Duodenal mucosa (tissue), 2 donors: ENCODE results near the gene TACR1.

ENCODE experiments used
- H3K27ac ChIP-seq: one replicate; pipeline ENCODE4 v1.7.0; 2013; ENCODE audit warnings: low read depth, low read length
- H3K27me3 ChIP-seq, 2 donors: one replicate each; pipeline ENCODE4 v1.7.0; 2013; ENCODE audit warnings: low read length in 2 of 2, control low read depth in 1 of 2; ENCODE audit not compliant: insufficient read depth in 2 of 2, control insufficient read depth in 1 of 2
- H3K36me3 ChIP-seq, 2 donors: one replicate each; pipeline ENCODE4 v1.7.0; 2013; ENCODE audit warnings: low read length in 2 of 2, control low read depth in 1 of 2; ENCODE audit not compliant: insufficient read depth in 2 of 2, control insufficient read depth in 1 of 2
- H3K4me1 ChIP-seq, 2 donors: one replicate each; pipeline ENCODE4 v1.7.0; 2013; ENCODE audit warnings: low read length in 2 of 2, control low read depth in 1 of 2; ENCODE audit not compliant: insufficient read depth in 2 of 2, control insufficient read depth in 1 of 2
- H3K4me3 ChIP-seq, 2 donors: one replicate each; pipeline ENCODE4 v1.7.0; 2013; ENCODE audit warnings: low read length in 2 of 2, low read depth in 1 of 2
- H3K9ac ChIP-seq, 2 donors: one replicate each; pipeline ENCODE4 v1.7.0; 2013; ENCODE audit warnings: low read length in 2 of 2, low read depth in 1 of 2
- H3K9me3 ChIP-seq, 2 donors: one replicate each; pipeline ENCODE4 v1.7.0; 2013; ENCODE audit warnings: low read length in 2 of 2, control low read depth in 1 of 2; ENCODE audit not compliant: control insufficient read depth in 1 of 2

Gene TACR1

GRCh38 chr2:75133621-75134570 is 65.4 kb downstream of the TACR1 start:
- H3K36me3 ChIP-seq: no peaks in the 10 kb centered on the region
- no peak overlapping the region for H3K9ac ChIP-seq
- H3K4me3 ChIP-seq: no peak overlapping the region
- no peak overlapping the region for H3K27ac ChIP-seq
- H3K27me3 ChIP-seq: no peaks in the 10 kb centered on the region
- no peaks in the 10 kb centered on the region for H3K4me1 ChIP-seq
- no peaks in the 10 kb centered on the region for H3K9me3 ChIP-seq

- no peak overlapping the region for H3K4me3 ChIP-seq
- no peaks in the 10 kb centered on the region for H3K36me3 ChIP-seq
- no peaks in the 10 kb centered on the region for H3K9me3 ChIP-seq
- no peak overlapping the region for H3K9ac ChIP-seq
- H3K4me1 ChIP-seq: no peaks in the 10 kb centered on the region
- no peak overlapping the region for H3K27ac ChIP-seq
- H3K27me3 ChIP-seq: no peaks in the 10 kb centered on the region
Observed at GRCh38 chr2:75130171-75130570, 69.1 kb downstream of the TACR1 start.

- H3K9ac ChIP-seq: no peak overlapping the region
- no peaks in the 10 kb centered on the region for H3K36me3 ChIP-seq
- H3K9me3 ChIP-seq: no peaks in the 10 kb centered on the region
- no peaks in the 10 kb centered on the region for H3K27me3 ChIP-seq
- H3K27ac ChIP-seq: no peak overlapping the region
- no peak overlapping the region for H3K4me3 ChIP-seq
- no peaks in the 10 kb centered on the region for H3K4me1 ChIP-seq
Observed at GRCh38 chr2:75123876-75124275, 75.4 kb downstream of the TACR1 start.

GRCh38 chr2:75113231-75113869 is 86.0 kb downstream of the TACR1 start:
- Histone ChIP-seq H3K4me1 (no peaks in the 10 kb centered on the region), H3K9ac (no peak overlapping the region), H3K36me3 (no peaks in the 10 kb centered on the region), H3K27me3 (no peaks in the 10 kb centered on the region), H3K4me3 (no peak overlapping the region), H3K9me3 (no peaks in the 10 kb centered on the region), H3K27ac (no peak overlapping the region)

GRCh38 chr2:75108937-75109482 is 90.3 kb downstream of the TACR1 start:
- no peak overlapping the region for H3K27ac ChIP-seq

GRCh38 chr2:75102011-75102410 is 97.3 kb downstream of the TACR1 start:
- H3K9me3 ChIP-seq: peaks cover 3 to 4% of the 10 kb centered on the region in 2 donors
- no peak overlapping the region for H3K4me3 ChIP-seq
- no peaks in the 10 kb centered on the region for H3K4me1 ChIP-seq
- H3K27ac ChIP-seq: no peak overlapping the region
- H3K9ac ChIP-seq: no peak overlapping the region
- H3K36me3 ChIP-seq: no peaks in the 10 kb centered on the region
- no peaks in the 10 kb centered on the region for H3K27me3 ChIP-seq

More at GRCh38 chr2:75108937-75109482, 90.3 kb downstream of the TACR1 start:
- Histone ChIP-seq H3K27me3 (no peaks in the 10 kb centered on the region), H3K9me3 (no peaks in the 10 kb centered on the region), H3K4me3 (no peak overlapping the region), H3K4me1 (no peaks in the 10 kb centered on the region), H3K36me3 (no peaks in the 10 kb centered on the region), H3K9ac (no peak overlapping the region)

GRCh38 chr2:75100801-75101151 is 98.5 kb downstream of the TACR1 start:
- no peaks in the 10 kb centered on the region for H3K4me1 ChIP-seq
- no peak overlapping the region for H3K4me3 ChIP-seq
- peaks cover 3 to 4% of the 10 kb centered on the region in 2 donors for H3K9me3 ChIP-seq
- no peaks in the 10 kb centered on the region for H3K27me3 ChIP-seq
- H3K9ac ChIP-seq: no peak overlapping the region
- H3K27ac ChIP-seq: no peak overlapping the region
- H3K36me3 ChIP-seq: no peaks in the 10 kb centered on the region

GRCh38 chr2:75100011-75100800 is 99.1 kb downstream of the TACR1 start:
- Histone ChIP-seq H3K4me1 (no peaks in the 10 kb centered on the region), H3K9ac (no peak overlapping the region), H3K27ac (no peak overlapping the region), H3K36me3 (no peaks in the 10 kb centered on the region), H3K4me3 (no peak overlapping the region), H3K27me3 (no peaks in the 10 kb centered on the region), H3K9me3 (peaks cover 3 to 4% of the 10 kb centered on the region in 2 donors)

- Histone ChIP-seq H3K9me3 (peaks cover 3 to 4% of the 10 kb centered on the region in 2 donors), H3K27ac (no peak overlapping the region), H3K36me3 (no peaks in the 10 kb centered on the region), H3K4me1 (no peaks in the 10 kb centered on the region), H3K4me3 (no peak overlapping the region), H3K27me3 (no peaks in the 10 kb centered on the region), H3K9ac (no peak overlapping the region)
Observed at GRCh38 chr2:75099521-75099922, 99.8 kb downstream of the TACR1 start.
